NCI-H2029 (cell line): ENCODE results near the gene PLSCR2.
"Not testable (repeated sequence)": the region's sequence is repeated elsewhere in the genome, so short reads cannot be mapped to it uniquely, and the experiment has no call there.

Source experiments
- DNase-seq: peaks from one replicate; lab custom pipeline; 2025; lab: John Stamatoyannopoulos, UW

PLSCR2 gene

DNA sequence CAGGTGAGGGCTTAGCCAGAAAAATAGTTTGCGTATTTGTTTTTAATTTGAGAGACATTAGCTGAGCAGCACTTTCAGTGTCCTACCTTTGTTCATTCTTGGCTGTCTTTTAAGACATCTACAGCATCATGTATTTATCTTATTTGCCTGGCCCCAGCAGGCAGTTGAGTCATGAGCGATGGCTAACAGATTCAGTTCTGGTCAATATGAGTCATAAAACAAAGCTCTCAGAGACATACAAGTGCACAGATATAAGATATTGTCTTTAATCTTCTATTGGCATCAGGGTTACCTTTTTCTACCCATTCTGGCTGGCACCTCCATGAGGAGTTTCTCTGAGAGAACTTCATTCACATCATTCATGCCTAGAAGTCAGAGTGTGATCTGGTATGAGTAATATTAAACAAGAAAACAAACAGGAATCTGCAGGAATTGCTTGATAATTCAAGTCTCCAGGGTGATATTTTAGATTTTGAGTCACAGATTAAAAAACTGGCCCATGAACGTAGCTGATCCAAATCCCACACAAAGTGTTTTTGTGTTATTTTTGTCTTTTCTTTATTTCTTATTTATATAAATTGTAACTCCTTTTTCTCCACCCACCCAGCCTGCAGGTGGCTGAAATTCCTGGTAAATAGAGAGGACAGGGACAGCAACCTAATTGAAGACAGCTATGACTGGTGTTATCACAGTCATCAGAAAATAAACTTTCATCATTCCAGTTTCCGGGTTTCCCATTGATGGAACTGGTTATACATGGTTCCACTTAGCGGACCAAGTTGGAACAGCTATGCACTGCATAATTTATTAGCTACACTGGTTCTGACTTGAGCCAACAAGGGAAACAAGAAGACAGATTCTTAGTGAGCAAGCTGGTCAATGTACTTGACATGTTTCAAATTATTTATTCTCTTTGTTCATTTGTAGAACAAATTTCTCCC is 47.3 kb downstream of the PLSCR2 start:
- DNase-seq: no peak

DNA sequence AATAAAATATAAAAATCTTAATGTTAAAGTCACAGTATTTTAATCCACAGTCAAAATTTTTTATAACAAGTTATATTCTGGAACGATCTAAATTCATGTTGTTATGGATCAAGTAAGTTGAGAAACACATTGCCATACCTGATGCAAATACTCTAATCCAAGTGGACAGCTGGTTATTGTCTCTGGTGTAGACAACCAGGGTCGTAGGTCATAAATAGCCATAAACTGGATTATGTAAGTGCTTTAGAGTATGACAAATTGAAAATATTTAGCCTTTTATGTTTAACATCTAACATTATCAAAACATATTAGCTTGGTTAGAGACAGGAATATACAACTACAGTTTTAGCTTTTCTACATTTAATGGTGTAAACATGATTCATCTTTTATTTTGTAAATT is 53.0 kb downstream of the PLSCR2 start:
- DNase-seq: no peak

DNA sequence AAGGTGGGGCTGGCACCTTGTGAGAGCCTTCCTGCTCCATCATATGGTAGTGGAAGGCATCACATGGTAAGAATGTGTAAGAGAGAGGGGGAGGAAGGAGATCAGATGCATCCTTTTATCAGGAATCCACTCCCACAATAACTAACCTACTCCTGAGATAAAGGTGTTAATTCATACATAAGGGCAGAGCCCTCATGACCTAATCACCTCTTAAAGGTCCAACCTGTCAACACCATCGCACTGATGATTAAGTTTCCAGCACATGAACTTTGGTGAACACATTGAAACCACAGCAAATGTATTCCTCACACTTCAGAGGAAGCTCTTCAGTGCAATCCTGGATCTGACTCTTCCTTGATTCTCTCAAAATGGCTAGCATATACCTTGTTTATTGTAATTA is 55.4 kb downstream of the PLSCR2 start:
- no peak for DNase-seq

- not testable (repeated sequence) for DNase-seq
These were observed 56.6 kb downstream of the PLSCR2 start for GRCh38 chr3:146412711-146413110.

DNA sequence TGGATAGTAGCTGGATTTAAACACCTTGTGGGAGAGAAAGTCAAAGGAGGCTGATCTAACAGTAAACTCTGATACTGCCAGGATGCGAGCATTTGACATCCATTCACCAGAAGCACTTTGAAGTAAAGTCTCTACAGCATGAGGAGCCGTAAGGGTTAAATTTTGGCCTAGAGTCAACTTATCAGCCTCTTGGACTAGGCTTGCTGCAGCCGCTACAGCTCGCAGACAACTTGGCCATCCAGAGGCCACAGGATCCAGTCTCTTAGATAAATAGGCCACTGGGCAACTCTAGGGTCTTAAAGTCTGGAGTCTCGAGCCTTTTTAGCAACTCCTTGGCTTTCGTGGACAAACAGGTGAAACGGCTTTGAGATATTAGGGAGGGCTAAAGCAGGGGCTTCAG is 61.4 kb downstream of the PLSCR2 start:
- DNase-seq: no peak

DNA sequence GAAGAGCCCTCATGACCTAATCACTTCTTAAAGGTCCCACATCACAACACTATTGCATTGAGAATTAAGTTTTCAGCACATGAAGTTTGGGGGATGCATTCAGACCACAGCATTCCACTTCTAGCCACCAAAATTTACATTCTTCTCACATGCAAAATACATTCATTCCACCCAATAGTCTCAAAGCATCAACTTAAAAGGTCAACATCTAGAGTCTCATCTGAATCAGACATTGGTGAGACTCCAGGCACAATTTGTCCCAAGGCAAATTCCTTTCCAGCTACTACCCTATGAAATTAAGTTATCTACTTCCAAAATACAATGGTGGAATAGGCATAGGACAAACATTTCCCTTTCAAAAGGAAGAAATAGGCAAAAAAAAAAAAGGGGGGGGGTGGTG is 64.9 kb downstream of the PLSCR2 start:
- no peak for DNase-seq

- no peak for DNase-seq
These were observed 65.6 kb downstream of the PLSCR2 start for GRCh38 chr3:146403792-146404191.

DNA sequence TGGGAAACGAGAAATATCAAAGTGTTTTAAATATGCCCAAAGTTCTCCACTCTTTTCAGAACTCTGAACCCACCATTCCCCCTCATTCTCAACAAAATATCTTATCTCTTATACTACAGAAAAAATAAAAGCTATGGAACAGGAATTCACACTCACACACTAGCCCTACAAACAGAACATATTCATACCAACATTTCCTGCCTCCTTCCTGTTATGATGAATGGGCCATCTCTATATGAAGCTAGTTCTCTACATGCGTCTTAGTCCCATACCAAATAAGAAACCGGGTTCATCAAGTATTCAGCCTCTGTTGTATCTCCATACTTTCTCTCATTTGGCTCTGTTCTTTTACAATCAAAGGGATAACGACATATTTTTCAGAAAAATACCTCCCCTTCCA is 72.6 kb downstream of the PLSCR2 start:
- no peak for DNase-seq

- DNase-seq: no peak
These were observed 74.2 kb downstream of the PLSCR2 start for GRCh38 chr3:146395164-146395563.

GRCh38 chr3:146390957-146391356 is 78.4 kb downstream of the PLSCR2 start:
- no peak for DNase-seq

DNA sequence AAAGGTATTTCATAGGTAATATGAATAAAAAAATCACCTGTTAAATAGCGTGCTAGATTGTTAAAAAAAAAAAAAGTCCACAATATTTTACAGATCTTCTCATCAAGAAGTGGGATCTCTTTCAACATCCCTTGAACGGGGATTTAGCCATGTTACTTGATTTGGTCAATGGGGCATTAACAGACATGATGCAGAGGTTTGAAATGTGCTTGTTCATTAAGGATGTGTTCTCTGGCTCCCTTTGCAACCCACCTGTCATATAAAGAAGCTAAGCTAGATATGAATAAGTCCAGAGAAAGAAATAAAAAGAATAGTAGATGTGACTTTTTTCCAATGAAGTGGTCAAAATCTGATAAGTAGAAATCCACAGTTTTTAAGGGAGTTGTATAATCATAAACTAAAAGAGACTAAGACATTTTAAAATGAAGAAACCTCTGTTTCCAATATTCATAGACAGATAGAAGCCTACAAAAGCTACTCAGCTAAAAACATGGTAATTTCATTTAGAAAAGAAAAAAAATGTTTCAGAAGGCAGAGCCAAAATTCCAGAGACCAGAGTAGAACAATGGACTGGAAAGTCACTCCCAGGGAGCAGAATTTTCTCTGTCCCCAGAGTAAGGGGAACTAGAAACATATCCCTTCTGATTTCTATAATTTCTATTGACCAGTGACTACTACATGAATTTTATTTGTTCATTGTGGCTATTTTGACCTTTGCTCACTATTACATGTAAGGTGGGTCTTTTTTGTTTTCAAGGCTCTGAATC is 79.2 kb downstream of the PLSCR2 start:
- DNase-seq: no peak

DNA sequence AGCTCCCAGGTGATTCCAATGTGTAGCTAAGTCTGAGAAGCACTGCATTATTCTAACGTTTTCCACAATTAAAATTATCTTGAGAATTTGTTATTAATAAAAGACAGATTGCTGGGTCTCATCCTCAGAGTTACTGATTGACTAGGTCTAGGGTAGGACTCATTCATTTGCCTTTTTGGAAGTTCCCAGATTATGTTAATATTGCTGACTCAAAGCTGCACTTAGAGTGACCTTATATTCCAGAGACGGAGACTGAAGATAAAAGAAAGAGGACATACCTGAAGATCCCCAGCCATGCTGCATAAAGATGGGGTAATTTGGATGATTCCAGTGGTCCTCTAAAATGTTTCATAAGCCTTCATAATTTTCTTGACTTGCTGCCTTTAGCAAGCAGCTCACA is 81.8 kb downstream of the PLSCR2 start:
- no peak for DNase-seq

GRCh38 chr3:146386936-146387335 is 82.4 kb downstream of the PLSCR2 start:
- no peak for DNase-seq

DNA sequence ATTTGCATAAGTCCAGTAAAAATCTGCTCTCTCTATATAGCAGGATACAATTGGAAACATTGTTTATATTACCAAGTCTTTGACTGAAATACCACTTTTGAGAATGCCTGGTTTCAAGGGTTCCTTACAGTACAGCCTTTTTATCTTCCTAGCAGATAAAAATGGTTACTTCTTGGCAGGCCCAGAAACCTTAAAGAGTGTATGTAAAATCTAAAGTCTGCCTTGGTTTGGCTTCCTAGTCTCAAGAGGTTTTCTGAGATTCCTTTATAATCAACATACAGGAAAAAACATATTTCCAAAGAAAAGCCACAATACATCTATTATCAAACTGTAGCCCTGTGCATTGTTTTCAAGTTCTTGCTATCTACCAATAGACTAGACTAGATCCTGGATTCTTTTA is 84.6 kb downstream of the PLSCR2 start:
- no peak for DNase-seq
